Kidney epithelial cell (primary cell): ENCODE results near the gene COG3. TPM values are rescaled to one million over a fixed set of nuclear protein-coding genes. Genes with fewer than 3 reads are reported as not detected.

ENCODE experiments used
- DNase-seq: peaks from one replicate; pipeline ENCODE4 v3.0.0-alpha.2; 2010; ENCODE audit warnings: low read depth
- H3K27me3 ChIP-seq: 2 replicates; pipeline ENCODE4 v1.6.0; 2011; ENCODE audit warnings: low read length; ENCODE audit not compliant: control insufficient read depth, insufficient read depth
- H3K36me3 ChIP-seq: 2 replicates; pipeline ENCODE4 v1.5.1; 2011; ENCODE audit warnings: low read length; ENCODE audit not compliant: control insufficient read depth, insufficient read depth
- H3K4me3 ChIP-seq: 2 replicates; pipeline ENCODE4 v1.5.1; 2011; ENCODE audit warnings: low read depth, mild to moderate bottlenecking, control low read depth, low read length
- total RNA-seq: library from RNA; depleted of rRNA; stranded (reverse); fragments of >200 nt; gene quantifications from 2 replicates; pipeline ENCODE4 v1.2.3, GENCODE V29; 2015
- TF ChIP-seq, protein P1 (sequence below): IDR thresholded peaks from 2 replicates; pipeline ENCODE4 v1.5.1; 2011; ENCODE audit warnings: mild to moderate bottlenecking, moderate library complexity, low read length, control low read depth, inconsistent platforms; ENCODE audit not compliant: insufficient read depth, poor library complexity, severe bottlenecking

Gene COG3
- total RNA-seq, 1 donor from 2014 or later, result 32.3 TPM

DNA sequence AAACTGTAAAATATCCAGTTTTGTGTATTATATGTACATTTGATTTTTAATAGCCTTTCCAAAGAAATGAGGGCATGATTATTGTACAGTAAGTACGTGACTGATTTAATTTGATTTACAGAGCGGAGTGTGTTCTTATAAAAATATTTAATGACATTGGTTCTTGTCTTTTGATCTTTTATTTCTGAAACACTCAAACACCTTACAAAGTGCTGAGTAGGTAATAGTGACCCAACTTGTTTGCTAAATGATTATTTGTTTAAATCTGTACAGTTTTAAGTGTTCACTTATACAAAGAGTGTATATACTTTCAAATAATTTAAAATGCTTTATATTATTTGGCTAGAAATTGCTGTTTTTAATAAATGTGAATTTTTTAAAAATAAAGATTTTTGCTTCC, 71.5 kb downstream of the COG3 start:
- H3K4me3 ChIP-seq, result no peak overlapping the region
- TF ChIP-seq, protein P1, sequence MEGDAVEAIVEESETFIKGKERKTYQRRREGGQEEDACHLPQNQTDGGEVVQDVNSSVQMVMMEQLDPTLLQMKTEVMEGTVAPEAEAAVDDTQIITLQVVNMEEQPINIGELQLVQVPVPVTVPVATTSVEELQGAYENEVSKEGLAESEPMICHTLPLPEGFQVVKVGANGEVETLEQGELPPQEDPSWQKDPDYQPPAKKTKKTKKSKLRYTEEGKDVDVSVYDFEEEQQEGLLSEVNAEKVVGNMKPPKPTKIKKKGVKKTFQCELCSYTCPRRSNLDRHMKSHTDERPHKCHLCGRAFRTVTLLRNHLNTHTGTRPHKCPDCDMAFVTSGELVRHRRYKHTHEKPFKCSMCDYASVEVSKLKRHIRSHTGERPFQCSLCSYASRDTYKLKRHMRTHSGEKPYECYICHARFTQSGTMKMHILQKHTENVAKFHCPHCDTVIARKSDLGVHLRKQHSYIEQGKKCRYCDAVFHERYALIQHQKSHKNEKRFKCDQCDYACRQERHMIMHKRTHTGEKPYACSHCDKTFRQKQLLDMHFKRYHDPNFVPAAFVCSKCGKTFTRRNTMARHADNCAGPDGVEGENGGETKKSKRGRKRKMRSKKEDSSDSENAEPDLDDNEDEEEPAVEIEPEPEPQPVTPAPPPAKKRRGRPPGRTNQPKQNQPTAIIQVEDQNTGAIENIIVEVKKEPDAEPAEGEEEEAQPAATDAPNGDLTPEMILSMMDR, result no peak
- no peak for DNase-seq
- H3K36me3 ChIP-seq, result peaks cover 2% of the 10 kb centered on the region
- no peaks in the 10 kb centered on the region for H3K27me3 ChIP-seq

DNA sequence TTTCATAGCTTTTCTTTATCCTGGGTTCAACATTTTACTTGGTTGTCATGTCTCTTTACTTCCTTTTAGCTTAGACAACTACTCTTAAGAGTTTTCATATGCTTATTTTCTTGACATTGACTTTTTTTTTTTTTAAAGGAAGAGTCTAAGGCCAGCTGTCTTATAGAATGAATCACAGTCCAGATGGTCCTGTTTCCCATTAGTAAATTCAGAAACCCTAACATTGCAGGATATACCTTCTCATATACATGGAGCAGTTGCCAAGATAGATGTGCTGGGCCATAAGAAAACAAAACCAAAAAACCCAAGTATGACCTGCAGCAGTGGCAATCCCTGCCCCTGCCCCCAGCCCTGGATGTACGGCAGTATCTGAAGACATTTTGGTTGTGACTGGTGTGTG, 72.8 kb downstream of the COG3 start:
- no peak for DNase-seq
- peaks cover 2% of the 10 kb centered on the region for H3K36me3 ChIP-seq
- TF ChIP-seq, protein P1, result no peak
- H3K27me3 ChIP-seq, result no peaks in the 10 kb centered on the region
- H3K4me3 ChIP-seq, result no peak overlapping the region

DNA sequence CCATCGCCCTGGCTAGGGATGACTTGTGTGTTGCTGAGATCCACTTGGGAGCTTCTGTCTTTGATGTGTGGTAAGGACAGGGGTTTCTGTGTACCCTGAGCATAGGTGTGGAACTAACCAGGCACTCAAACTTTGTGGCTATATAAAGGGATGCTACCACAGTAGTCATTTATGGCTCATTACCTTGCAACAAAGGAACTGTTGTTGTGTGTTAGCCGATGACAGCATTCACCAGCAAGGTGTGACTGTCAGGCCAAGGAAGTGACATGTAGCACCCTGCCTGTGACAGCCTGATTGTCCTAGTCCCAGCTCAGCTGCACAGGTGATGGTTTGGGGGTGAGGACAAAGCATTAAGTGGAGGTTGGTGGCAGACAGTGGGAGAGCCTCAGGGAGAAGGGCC, 73.6 kb downstream of the COG3 start:
- no peaks in the 10 kb centered on the region for H3K27me3 ChIP-seq
- H3K36me3 ChIP-seq, result peaks cover 2% of the 10 kb centered on the region
- DNase-seq, result no peak
- TF ChIP-seq, protein P1, result no peak
- no peak overlapping the region for H3K4me3 ChIP-seq

DNA sequence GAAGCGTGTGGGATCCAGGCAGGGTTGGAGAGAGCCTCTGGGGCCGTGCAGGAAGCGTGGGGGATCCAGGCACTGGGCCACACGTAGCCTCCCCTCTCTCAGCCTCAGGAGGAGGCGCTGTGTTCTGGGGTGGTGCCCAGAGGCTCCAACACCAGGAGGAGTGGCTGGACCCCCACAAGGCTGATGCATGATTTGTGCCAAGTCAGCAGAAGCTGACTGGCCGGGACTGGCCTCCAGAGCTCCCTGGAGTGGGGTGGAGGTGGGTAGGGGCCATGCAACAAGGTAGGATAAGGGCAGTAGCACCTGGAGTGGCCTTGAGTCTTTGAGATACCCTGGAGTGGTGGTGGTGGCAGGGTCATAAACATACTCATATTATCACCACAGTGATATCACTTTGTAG, 75.5 kb downstream of the COG3 start:
- TF ChIP-seq, protein P1, result no peak
- DNase-seq, result no peak
- Histone ChIP-seq H3K27me3 (no peaks in the 10 kb centered on the region), H3K36me3 (no peaks in the 10 kb centered on the region), H3K4me3 (no peak overlapping the region)

DNA sequence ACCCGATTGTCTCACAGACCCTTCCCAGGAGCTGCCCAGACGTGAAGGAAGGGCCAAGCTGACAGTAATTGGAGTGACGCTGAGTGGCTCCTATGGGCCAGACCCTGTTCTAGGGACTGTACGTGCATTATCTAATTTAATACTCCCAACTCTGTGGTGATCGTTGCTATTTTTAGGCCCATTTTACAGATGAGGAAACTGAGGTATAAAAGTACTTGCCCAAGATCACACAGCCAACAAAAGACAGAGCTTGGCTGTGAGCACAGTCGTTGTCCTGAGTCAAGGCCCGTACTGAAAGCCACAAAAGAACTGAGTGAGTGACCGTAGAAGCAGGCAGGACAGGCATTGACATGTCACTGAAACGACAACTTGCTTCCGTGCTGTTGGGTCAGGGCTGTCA, 76.1 kb downstream of the COG3 start:
- H3K27me3 ChIP-seq, result no peaks in the 10 kb centered on the region
- DNase-seq, result no peak
- H3K4me3 ChIP-seq, result no peak overlapping the region
- no peaks in the 10 kb centered on the region for H3K36me3 ChIP-seq
- TF ChIP-seq, protein P1, result no peak

DNA sequence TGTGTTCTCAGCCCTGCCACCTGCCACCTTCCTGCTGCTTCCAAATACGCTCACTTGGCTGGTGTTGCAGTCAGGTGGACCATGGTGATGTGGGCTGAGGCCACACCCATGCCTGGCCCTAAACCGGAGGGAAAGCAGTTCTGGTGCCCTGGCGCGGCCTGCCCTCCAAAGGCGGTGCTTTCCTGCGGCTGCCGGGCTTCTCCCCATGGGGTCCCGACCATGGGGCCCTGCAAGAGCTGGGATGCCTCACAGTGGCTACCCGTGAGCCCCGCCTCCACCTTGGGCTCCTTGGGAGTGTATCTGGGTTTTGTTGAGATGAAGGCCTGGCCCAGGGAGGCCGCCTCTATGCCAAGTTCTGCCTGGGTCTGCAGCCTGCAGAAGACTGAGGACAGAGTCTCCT, 77.1 kb downstream of the COG3 start:
- H3K36me3 ChIP-seq, result no peaks in the 10 kb centered on the region

More for the DNA sequence above, 77.1 kb downstream of the COG3 start:
- Histone ChIP-seq H3K27me3 (no peaks in the 10 kb centered on the region), H3K4me3 (no peak overlapping the region)
- TF ChIP-seq, protein P1, result no peak
- no peak for DNase-seq
